GM18858 (cell line): Measurements from ENCODE around the gene METTL21C.

ENCODE experiments used
- ATAC-seq: cut with Tn5 transposase; IDR thresholded peaks from one replicate; pipeline ENCODE4 v1.9.1; 2021; ENCODE audit not compliant: unreplicated experiment

Gene METTL21C

GRCh38 chr13:102694937-102695336 lies at the start of gene METTL21C:
Gene METTL21C (minus strand): TSS chr13:102695044. CDS start chr13:102694498, 546 bp downstream.
- ATAC-seq, result no peak

GRCh38 chr13:102742506-102742905 lies 47.7 kb upstream of the METTL21C start:
- no peak for ATAC-seq

- ATAC-seq, result no peak
Observed at GRCh38 chr13:102742101-102742500, 47.3 kb upstream of the METTL21C start.

- no peak for ATAC-seq
Observed at GRCh38 chr13:102729560-102730270, 34.9 kb upstream of the METTL21C start.

GRCh38 chr13:102726430-102726829 lies 31.6 kb upstream of the METTL21C start:
- peak; percentile 41 for ATAC-seq

GRCh38 chr13:102724923-102725322 lies 30.1 kb upstream of the METTL21C start:
- no peak for ATAC-seq

- no peak for ATAC-seq
Observed at GRCh38 chr13:102721800-102722231, 27.0 kb upstream of the METTL21C start.

- no peak for ATAC-seq
Observed at GRCh38 chr13:102718746-102719145, 23.9 kb upstream of the METTL21C start.

- ATAC-seq, result no peak
Observed at GRCh38 chr13:102715447-102715846, 20.6 kb upstream of the METTL21C start.

- no peak for ATAC-seq
Observed at GRCh38 chr13:102710261-102710679, 15.4 kb upstream of the METTL21C start.

- no peak for ATAC-seq
Observed at GRCh38 chr13:102709536-102709935, 14.7 kb upstream of the METTL21C start.

GRCh38 chr13:102708991-102709390 lies 14.1 kb upstream of the METTL21C start:
- no peak for ATAC-seq

- no peak for ATAC-seq
Observed at GRCh38 chr13:102708211-102708610, 13.4 kb upstream of the METTL21C start.

GRCh38 chr13:102707467-102707866 lies 12.6 kb upstream of the METTL21C start:
- no peak for ATAC-seq

- ATAC-seq, result no peak
Observed at GRCh38 chr13:102704238-102705058, 9.6 kb upstream of the METTL21C start.

- ATAC-seq, result no peak
Observed at GRCh38 chr13:102703726-102704035, 8.8 kb upstream of the METTL21C start.

GRCh38 chr13:102702965-102703725 lies 8.3 kb upstream of the METTL21C start:
- no peak for ATAC-seq

GRCh38 chr13:102701331-102701730 lies 6.5 kb upstream of the METTL21C start:
- ATAC-seq, result no peak

GRCh38 chr13:102700088-102701031 lies 5.5 kb upstream of the METTL21C start:
- no peak for ATAC-seq

- no peak for ATAC-seq
Observed at GRCh38 chr13:102699504-102699903, 4.7 kb upstream of the METTL21C start.

GRCh38 chr13:102698649-102698980 lies 3.8 kb upstream of the METTL21C start:
- ATAC-seq, result no peak
